HG02970 (cell line): ENCODE measurements around the gene EXOC3L4.
"Not testable (repeated sequence)": the region's sequence is repeated elsewhere in the genome, so short reads cannot be mapped to it uniquely, and the experiment has no call there.

ENCODE experiments used
- ATAC-seq: cut with Tn5 transposase; IDR thresholded peaks from one replicate; pipeline ENCODE4 v1.9.1; 2021; ENCODE audit warnings: mild to moderate bottlenecking, moderate library complexity, moderate number of reproducible peaks; ENCODE audit not compliant: unreplicated experiment, low FRiP score

The EXOC3L4 gene

DNA sequence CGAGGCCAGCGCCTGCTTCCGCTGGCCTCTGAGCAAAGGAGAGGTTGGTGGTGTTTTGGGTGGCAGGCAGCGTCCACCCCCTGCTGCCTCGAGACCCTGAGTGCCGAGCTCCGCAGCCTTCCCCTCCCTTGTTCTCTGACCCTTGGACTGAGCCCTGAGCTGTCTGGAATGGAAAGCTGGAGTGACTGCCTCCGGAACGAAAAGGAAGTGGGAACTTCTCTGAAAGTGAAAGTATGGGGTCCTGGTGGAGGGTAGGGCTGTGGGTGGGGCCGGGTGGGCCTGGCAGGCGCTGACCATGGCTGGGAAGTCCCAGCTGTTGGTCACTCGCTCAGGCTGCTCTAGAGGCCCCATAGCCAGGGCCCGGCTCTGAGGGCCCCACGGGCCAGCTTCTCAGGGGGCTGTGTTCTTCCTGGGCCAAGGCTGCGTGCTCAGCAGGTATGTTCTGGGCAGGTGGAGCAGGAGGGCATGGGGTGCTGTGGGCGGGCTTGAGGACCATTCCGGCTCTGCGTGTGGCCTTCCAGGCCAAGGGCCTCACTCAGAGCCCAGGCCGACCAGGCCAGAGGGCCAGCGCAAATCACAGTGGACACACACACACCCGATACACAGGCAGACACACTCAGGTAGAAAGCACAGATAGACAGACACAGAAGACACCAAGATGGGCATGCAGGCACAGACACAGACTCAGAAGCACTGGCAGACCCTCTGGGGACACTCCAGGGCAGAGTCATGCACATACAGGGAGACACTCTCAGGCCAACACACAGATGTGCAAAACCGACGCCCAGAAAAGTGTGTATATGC lies at the start of gene EXOC3L4:
Gene EXOC3L4 (plus strand): TSS at position 320 of the 804 bp plus-strand sequence. CDS start 5,495 bp downstream, outside the sequence.
- no peak for ATAC-seq

DNA sequence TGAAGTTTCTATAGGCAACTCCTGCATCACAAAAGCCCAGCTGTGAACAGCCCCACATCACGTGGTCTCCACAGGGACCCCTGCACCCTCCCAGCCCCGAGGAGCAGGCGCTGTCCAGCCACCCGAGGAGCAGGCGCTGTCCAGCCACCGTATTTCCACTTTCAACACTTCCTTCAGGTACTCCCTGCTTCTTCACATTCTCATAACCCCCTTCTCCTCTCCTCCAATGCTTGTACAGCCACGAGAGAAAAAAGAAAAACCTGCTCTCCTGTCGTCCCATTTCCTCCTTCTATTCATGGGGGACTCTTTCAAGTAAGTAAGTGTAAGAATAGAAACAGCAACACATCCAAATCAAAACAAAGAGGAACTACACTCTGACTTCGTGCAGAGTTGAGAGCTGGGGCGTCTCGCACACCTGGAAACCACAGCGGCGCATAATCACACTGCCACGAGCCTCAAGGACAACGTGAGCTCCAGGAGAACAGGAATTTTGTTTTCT lies 49.1 kb upstream of the EXOC3L4 start:
- no peak for ATAC-seq

DNA sequence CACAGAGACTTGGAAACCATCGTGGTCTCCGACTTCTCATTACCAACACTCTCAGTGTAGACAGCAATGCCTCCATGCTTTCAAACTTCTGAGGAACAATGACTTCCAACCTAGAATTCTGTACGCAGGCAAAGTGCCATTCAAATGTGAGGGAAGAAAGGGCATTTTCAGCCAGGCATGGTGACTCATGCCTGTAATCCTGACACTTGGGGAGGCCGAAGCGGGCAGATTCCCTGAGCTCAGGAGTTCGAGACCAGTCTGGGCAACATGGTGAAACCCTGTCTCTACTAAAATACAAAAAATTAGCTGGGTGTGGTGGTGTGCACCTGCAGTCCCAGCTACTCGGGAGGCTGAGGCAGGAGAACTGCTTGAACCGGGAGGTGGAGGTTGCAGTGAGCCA lies 47.1 kb upstream of the EXOC3L4 start:
- ATAC-seq: not testable (repeated sequence)

DNA sequence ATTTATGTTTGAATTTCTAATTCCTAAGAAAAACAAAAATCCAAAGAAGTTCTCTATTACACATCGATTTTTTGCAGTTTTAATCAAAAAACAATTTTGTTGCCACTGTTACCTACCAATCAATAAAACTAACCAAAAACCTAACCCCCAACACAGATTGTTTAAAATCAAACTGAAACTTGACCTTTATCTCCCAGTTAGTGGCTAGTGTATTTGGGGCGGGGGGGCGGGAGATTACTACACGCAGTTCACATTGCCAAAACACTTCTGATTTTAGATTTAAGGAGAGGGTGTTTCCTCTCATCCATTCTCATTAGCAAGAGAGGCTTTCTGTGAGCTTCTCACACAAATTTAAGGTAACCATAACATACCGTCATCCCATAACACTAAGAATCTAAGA lies 43.6 kb upstream of the EXOC3L4 start:
- ATAC-seq: no peak

DNA sequence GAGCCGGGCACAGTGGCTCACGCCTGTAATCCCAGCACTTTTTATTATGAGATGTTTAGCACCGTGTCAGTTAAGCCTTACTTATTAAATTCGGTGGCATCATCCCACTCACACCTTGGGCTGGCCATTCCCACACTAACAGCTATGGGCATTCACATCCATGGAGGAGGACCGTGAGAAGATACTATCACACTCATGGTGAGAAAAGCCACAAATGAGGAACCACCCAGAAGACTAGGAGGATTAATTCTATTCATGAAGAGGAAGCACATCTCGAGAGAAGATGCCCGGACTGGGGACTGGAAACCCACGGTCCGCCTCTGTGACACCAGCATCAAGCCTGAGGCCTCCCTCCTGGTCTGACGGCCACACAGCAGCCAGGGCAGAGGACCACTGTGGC lies 42.1 kb upstream of the EXOC3L4 start:
- ATAC-seq: no peak

DNA sequence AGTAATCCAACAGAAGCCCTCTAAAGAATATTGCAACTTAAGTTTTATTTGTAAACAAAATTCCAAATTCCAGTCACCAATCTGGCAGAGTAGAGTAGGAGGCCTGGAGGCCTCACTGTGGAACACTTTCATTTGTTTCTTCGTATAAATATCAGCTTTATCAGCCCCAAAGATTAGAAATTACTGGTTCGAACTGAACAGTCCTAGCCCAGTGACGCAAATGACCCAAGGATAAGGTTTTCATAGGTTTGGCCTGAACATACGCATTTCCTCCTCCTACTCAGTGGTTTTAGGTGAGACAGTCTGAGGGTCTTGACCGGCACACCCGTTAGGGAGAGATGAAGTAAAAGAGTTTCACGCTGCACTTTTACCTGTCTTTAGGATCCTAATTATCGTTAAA lies 38.8 kb upstream of the EXOC3L4 start:
- no peak for ATAC-seq

DNA sequence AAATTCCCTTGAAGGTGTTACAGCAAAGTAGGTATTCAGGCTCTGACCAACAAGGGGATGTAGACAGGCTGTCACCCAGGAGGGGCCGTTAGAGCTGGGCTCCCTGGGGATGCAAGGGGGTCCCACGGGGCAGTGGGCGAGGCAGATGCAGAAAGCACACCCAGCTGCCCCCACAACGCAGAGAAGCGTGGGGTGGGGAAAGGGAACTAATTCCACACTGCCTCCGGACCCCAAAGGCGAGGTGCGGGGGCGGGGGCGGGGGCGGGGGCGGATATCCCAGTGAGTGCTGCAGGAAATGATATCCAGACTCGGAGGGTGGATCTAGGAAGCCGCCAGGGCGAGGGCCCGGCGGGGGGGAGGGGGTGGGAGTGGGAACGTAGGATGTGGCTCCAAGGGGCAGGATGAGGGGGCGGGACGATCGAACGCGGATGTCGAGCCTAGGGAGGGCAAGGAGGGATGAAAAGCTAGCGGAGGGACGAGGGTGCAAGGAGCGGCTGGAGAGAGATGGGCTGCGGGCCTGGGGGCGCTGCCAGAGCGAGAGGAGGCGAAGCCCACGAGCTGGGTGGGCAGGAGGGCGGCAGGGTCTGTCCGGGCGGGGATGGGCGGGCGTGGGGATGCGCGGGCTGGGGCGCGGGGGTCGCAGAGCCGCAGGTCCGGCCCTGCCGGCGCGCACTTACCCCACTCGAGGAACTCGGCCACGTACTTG lies 38.0 kb upstream of the EXOC3L4 start:
- no peak for ATAC-seq

DNA sequence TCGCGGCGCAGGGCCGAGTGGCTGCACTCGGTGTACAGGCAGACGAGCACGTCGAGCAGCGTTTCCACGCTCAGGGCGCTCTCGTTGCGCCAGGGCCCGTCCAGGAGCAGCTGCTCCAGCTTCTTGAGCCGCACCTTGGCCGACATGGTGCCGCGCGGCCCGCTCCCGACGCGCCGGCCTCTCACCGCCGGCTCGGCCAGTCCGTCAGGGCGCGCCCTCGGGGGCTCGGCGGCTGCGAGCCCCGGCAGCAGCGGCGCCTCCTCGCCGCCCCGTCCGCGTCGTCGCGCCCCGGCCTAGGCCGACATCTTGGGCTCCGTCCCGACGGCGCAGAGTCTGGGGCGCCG lies 37.5 kb upstream of the EXOC3L4 start:
- ATAC-seq: no peak

DNA sequence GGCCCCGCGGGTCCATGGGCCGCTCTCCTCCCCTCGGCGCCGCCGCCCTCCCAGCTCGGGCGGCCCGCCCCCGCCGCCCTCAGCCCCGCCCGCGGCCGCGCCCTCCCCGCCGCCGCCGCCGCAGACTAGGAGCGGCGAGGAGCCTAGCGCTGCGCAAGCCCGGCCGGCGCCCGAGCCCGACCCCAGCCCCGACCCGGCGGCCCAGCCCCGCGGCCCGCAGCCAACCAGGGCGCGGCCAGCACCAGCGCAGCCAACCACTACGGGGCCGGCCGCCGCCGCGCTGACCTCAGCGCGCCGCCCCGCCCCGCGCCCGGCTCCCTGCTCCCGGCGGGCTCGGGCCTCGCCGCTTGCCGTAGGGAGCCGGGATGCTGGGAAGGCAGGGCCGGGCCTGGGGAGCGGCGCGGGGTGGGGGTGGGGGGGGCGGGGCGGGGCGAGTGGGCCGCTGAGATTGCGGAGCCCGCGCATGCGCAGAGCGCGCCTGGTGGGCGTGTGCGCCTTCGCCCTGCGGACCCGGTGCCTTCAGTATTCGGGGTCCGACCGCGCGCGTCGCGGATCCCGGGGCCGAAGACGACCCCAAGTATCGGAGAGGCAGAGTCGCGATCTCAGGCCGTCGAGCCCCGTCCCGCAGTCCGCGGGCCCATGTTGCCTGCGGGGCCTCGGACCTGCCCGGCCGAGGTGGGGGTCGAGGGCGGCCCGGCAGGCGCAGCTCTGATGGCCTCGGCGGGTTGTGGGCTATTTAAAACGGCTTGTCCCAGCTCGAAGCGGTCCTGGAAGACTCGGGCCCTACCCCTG lies 37.0 kb upstream of the EXOC3L4 start, which contains the start of gene CDC42BPB:
Gene CDC42BPB (minus strand): TSS at position 178 of the 792 bp plus-strand sequence. CDS start 376 bp downstream, outside the sequence.
- ATAC-seq: peak; percentile 82

DNA sequence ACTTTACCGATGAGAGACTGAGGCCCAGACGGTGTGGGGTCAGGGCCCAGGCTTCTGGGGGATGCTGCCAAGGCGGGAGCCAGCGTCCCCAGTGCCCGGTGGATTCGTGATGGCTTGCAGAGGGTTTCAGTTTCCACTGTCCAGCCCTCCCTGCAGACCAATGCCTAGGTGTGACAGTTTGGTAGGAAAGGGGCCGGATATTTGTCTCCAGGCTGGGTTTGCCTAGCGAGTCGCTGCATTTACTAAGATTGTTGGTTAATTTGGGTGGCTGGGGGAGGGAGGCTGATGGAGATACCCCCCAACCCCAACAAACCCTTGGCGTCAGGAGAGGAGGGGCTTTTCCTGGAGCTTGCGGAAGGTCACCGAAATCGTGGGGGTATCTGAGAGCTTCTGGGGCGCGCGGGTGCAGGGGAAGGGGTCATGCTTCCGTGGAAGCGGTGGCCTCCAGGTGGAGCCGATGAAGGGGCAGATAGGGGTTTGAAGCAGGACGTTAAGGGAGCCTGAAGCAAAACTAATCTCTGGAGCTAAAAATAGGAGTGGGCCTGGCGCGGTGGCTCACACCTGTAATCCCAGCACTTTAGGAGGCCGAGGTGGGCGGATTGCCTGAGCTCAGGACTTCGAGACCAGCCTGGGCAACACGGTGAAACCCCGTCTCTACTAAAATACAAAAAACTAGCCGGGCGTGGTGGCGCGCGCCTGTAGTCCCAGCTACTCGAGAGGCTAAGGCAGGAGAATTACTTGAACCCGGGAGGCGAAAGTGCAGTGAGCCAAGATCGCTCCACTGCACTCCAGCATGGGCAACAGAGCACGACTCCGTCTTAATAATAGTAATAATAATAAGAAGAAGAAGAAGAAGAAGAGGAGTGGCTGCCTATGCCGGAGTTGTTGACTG lies 36.1 kb upstream of the EXOC3L4 start:
- no peak for ATAC-seq

DNA sequence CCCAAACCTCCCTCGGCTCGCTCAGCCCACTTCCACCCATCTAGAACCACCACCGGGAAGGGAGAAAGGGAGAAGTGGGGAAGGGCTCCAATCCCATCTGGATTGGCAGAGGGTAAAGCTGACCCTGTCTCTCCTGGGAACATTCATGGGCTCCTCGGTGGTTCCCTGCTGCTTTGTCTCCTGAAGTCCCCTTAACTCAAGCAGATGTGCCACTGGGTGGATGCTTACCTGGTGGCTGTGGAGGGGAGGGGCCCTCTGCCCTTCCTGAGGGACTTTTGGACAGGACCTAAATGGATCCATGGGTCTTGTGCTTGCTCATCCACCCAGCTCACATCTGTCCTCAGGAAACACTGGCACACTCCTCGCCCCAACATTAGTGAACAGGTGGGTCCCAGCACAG lies 35.0 kb upstream of the EXOC3L4 start:
- no peak for ATAC-seq

DNA sequence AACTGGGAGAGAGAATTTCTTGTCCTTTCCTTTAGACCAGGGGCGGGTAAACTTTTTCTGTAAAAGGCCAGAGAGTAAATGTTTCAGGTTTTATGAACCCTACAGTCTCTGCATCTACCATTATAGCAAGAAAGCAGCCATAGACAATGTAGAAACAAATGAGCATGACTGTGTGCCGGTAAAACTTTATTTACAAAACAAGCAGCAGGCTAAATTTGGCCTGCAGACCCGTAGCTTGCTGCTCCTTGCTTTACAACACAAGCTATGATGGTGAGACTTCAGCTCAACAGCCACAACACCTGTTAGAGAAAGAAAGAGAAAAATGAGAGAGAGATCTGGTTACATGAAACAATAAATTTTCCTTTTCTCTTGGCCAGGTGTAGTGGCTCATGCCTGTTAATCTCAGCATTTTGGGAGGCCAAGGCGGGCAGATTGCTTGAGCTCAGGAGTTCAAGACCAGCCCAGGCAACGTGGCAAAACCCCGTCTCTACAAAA lies 33.0 kb upstream of the EXOC3L4 start:
- no peak for ATAC-seq

DNA sequence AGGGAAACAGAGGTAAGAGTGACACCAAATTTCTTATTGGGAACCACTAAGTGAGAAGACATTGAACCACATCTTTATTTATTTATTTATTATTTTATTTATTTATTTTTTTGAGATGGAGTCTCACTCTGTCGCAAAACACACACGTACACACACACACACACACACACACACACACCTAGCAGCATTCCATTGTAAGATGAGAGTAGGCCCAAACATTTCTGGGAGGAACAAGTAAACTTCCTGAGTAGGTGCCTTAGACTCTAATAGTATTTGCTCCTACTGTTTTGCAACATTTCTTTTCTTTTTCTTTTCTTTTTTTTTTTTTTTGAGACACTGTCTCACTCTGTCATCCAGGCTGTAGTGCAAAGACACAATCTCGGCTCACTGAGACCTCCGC lies 30.1 kb upstream of the EXOC3L4 start:
- no peak for ATAC-seq

DNA sequence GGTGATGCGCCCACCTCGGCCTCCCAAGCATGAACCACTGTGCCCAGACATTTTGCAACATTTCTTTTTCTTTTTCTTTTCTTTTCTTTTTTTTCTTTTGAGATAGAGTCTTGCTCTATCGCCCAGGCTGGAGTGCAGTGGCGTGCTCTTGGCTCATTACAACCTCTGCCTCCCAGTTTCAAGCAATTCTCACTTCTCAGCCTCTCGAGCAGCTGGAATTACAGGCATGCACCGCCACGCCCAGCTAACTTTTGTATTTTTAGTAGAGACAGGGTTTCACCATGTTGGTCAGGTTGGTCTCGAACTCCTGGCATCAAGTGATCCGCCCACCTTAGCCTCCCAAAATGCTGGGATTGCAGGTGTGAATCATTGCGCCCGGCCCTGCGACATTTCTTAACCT lies 29.5 kb upstream of the EXOC3L4 start:
- ATAC-seq: no peak

DNA sequence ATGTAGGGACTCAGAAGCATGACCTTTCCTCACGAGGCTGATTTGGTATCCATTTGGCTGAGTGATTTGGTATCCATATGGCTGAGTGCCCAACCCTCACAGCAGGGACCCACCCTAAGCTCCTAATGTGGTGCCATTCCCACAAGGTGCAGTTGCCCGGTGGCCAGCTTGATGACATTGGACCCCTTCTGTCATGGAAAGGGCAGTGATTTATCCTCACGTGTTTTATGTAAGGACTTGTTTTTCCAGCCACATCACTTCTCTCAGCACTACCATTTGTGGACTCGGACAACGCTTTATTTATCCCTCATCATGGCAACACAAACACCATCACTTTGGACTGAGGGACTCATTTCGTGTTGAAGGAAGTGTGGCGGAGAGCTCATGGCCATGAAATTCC lies 28.7 kb upstream of the EXOC3L4 start:
- no peak for ATAC-seq

DNA sequence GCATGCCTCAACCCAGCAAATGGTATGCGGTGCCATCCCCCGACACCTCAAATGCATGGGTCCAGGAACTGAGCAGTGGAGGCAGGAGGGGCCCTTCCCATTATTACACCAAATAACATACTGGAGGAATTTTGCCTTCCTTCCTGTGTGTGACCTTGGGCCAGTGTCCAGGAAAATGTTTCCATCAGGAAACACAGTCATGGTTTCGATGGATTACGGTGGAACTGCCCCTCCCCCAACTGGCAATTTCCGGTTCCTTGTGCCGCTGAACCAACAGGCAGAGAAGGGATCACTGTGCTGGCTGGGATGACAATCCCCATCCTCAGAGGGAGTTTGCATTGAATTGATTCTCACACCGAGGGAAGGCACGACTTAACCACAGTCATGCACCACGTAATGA lies 28.1 kb upstream of the EXOC3L4 start:
- no peak for ATAC-seq

DNA sequence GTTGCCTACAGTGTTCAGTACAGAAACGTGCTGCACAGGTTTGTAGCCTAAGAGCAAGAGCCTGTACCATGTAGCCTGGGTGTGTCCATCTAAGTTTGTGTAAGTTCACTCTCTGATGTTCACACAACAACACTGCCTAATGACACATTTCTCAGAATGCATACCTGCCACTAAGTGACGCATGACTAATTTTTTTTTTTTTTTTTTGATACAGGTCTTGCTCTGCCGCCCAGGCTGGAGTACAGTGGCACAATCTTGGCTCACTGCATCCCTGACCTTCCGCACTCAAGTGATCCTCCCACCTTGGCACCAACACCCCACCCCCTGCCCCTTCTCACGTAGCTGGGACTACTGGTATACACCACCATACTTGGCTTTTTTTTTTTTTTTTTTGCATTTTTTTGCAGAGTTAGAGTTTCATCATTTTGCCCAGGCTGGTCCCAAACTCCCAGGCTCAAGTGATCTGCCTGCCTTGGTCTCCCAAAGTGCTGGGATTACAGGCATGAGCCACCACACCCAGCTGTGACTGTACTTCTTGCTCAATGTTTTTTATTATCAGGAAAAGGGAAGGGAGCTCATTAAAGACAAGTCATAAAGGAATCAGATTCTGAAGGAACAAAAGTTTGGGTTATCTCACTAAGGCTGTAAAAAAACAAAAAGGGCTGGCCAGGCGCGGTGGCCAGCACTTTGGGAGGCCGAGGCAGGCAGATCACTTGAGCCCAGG lies 27.1 kb upstream of the EXOC3L4 start:
- no peak for ATAC-seq

DNA sequence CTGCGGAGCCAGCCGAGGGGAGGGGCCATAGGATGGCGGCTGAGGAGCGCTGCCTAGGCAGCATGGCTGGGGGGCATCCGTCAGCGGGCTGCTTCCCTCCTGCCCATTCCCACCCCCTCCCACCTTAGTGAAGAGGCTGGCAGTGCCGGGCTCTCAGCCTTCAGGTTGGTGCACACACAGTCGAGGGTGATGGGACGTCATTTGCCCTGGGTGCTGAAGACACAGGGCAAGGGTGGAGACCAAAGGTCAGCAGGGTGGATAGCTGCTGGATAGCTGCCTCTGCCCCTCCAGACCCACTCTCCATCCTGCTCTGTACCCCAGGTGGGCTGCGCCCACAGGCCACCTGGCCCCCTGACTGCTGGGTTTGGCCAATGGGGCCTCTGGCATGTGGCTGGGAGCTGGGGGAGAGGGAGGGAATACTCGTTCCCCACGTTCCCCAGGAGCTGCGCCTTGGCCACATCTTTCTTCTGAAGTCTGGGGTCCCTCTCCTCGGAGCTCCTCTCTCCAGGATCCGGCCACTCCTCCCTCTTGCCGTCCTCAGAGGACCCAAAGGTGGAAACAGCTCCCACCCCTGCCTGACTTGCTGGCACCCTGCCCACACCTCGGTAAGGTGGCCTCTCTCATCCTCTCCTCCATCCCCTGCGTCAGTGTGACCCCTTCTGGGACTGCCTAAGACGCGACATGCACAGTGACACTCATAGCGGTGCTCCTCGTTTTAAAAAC lies 26.0 kb upstream of the EXOC3L4 start:
- no peak for ATAC-seq
